ENCODE data around the gene HPX. TPM values are rescaled to one million over a fixed set of nuclear protein-coding genes. Genes with fewer than 3 reads are reported as not detected.

The HPX gene
- total and polyA plus RNA-seq, 8 donors, result 0.31 to 27.2 (median 1.7) TPM; not detected in 4

GRCh38 chr11:6415797-6416196 is 25.0 kb downstream of the HPX start:
- intact Hi-C loops (cut with DNase I; ENCODE audit: low total_unique reads), result no loop called here
- TF ChIP-seq POLR2AphosphoS5 (IDR thresholded peaks at IDR 0.05) (no peak), EP300 (IDR thresholded peaks at IDR 0.05) (no peak), CTCF (IDR thresholded peaks at IDR 0.05) (no peak), POLR2A (IDR thresholded peaks at IDR 0.05) (no peak)
- Histone ChIP-seq H3K36me3 (peaks cover 0 to 10% (median 6%) of the 10 kb centered on the region in 4 donors), H3K27ac (no peak overlapping the region), H3K27me3 (peaks cover 0 to 4% (median 0%) of the 10 kb centered on the region in 3 donors), H3K4me1 (peaks cover 6 to 66% (median 18%) of the 10 kb centered on the region in 4 donors), H3K9me3 (no peaks in the 10 kb centered on the region), H3K4me3 (no peak overlapping the region)
- no peak for DNase-seq
- WGBS, 5 donors, result 76 to 87% (median 84%) methylated on average over 6 of the region's 6 CpGs

GRCh38 chr11:6414874-6415328 is 25.9 kb downstream of the HPX start:
- intact Hi-C loops (cut with DNase I; ENCODE audit: low total_unique reads), result no loop called here
- Histone ChIP-seq H3K27me3 (peaks cover 0 to 4% (median 0%) of the 10 kb centered on the region in 3 donors), H3K27ac (no peak overlapping the region), H3K9me3 (no peaks in the 10 kb centered on the region), H3K4me3 (no peak overlapping the region), H3K4me1 (peaks cover 4 to 63% (median 17%) of the 10 kb centered on the region in 4 donors), H3K36me3 (peaks cover 5 to 19% (median 15%) of the 10 kb centered on the region in 4 donors)
- TF ChIP-seq POLR2A (IDR thresholded peaks at IDR 0.05) (no peak), CTCF (IDR thresholded peaks at IDR 0.05) (no peak), POLR2AphosphoS5 (IDR thresholded peaks at IDR 0.05) (no peak), EP300 (IDR thresholded peaks at IDR 0.05) (no peak)
- WGBS, 5 donors, result 64 to 83% (median 68%) methylated on average over 3 of the region's 3 CpGs
- DNase-seq, result no peak

- peak overlapping the region in 1 of 5 donors; percentile 16 for H3K27ac ChIP-seq
- H3K36me3 ChIP-seq, result peaks cover 5 to 30% (median 26%) of the 10 kb centered on the region in 4 donors
- peaks cover 0 to 3% (median 0%) of the 10 kb centered on the region in 3 donors for H3K27me3 ChIP-seq
- intact Hi-C loops (cut with DNase I; ENCODE audit: low total_unique reads), result no loop called here
- peak in 1 of 2 donors; percentile 44 for DNase-seq
- 87 to 92% (median 91%) methylated on average over 12 of the region's 12 CpGs for WGBS, 5 donors
- H3K9me3 ChIP-seq, result no peaks in the 10 kb centered on the region
- no peak overlapping the region for H3K4me3 ChIP-seq
- peaks cover 0 to 58% (median 14%) of the 10 kb centered on the region in 4 donors for H3K4me1 ChIP-seq
- TF ChIP-seq EP300 (IDR thresholded peaks at IDR 0.05) (no peak), CTCF (IDR thresholded peaks at IDR 0.05) (no peak), POLR2A (IDR thresholded peaks at IDR 0.05) (no peak), POLR2AphosphoS5 (IDR thresholded peaks at IDR 0.05) (no peak)
Measured at GRCh38 chr11:6413791-6414201, 27.0 kb downstream of the HPX start.

DNA sequence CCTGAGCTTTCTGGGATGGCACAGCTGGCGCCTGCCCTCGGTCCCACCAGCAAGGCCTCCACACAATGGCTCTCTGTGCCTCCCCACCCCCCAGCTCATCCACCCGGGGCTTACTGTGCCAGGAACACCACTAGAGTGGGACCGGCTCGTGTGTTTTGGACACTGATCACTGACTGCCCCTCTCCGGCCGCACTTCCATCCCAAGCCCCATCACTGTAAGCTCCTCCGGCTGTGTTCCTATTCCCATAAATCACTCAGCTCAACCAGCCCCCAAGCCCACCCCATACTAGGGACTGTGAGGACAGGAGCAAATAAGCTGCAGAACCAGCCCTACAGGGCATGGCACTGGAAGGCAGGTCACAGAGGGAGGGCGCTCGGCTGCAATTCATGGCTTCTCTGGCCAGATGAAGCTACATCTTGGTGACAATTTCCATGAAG is 29.2 kb downstream of the HPX start:
- H3K36me3 ChIP-seq, result peaks cover 5 to 34% (median 27%) of the 10 kb centered on the region in 4 donors
- H3K9me3 ChIP-seq, result no peaks in the 10 kb centered on the region
- WGBS, 5 donors, result 84 to 95% (median 94%) methylated on average over 10 of the region's 10 CpGs
- H3K27ac ChIP-seq, result no peak overlapping the region
- no peaks in the 10 kb centered on the region for H3K27me3 ChIP-seq
- intact Hi-C loops (cut with DNase I; ENCODE audit: low total_unique reads), result no loop called here
- peaks cover 0 to 41% (median 2%) of the 10 kb centered on the region in 4 donors for H3K4me1 ChIP-seq
- TF ChIP-seq EP300 (IDR thresholded peaks at IDR 0.05) (no peak), CTCF (IDR thresholded peaks at IDR 0.05) (no peak), POLR2A (IDR thresholded peaks at IDR 0.05) (no peak), POLR2AphosphoS5 (IDR thresholded peaks at IDR 0.05) (no peak)
- DNase-seq, result no peak
- no peak overlapping the region for H3K4me3 ChIP-seq

Measured in stomach (tissue), 9 donors.